Measurements from ENCODE around the gene SYT8.

SYT8 gene

GRCh38 chr11:1838426-1839144 lies 3.8 kb downstream of the SYT8 start, which contains the start of gene TNNI2:
TSS of gene TNNI2 (plus strand) at chr11:1838981. CDS start at chr11:1839697, 716 bp downstream.
- no peak for TF ChIP-seq CTCF (IDR thresholded peaks at IDR 0.05; ENCODE audit: control insufficient read depth, extremely low read depth, insufficient read depth)
- no peak within 1 kb of the TSS for H3K4me3 ChIP-seq (ENCODE audit: low read depth, low read length)

DNA sequence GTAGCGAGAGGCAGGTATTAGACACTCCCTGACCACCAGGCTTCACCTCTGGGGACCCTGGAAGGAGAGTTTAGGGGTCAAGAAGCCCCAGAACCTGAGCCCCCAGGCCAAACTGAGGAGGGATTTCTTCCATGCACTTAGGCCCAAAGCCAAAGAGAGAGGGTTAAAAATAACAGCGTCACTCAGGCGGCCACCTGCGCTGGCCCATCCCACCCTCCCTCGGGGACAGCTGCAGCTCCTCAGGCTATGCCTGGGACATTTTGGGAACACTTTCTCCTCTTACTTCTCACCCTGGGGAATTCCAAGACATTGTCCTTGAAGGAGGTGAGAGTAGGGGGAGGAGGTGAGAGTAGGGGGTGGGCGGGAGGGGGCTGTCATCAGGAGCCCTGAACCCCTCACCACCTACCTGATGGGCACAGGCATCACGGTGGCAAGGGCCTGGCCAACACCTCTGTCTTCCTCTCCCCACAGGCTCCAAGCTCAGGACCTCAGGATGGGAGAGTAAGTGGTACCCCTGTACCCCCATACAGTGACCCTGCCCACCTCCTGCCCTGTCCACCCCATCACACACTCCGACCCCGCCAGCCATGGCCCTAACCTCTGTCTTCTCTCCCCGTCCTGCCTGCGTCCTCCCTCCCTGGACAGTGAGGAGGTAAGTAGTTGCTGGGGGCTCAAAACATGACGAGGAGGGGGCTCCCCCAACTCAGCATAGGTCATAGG lies 4.6 kb downstream of the SYT8 start:
- H3K4me3 ChIP-seq (ENCODE audit: low read depth, low read length), result no peak overlapping the region
- no peak for TF ChIP-seq CTCF (IDR thresholded peaks at IDR 0.05; ENCODE audit: control insufficient read depth, extremely low read depth, insufficient read depth)
- no peak for DNase-seq (ENCODE audit: low read depth)

More at GRCh38 chr11:1838426-1839144, 3.8 kb downstream of the SYT8 start, which contains the start of gene TNNI2:
- no peak for DNase-seq (ENCODE audit: low read depth)

DNA sequence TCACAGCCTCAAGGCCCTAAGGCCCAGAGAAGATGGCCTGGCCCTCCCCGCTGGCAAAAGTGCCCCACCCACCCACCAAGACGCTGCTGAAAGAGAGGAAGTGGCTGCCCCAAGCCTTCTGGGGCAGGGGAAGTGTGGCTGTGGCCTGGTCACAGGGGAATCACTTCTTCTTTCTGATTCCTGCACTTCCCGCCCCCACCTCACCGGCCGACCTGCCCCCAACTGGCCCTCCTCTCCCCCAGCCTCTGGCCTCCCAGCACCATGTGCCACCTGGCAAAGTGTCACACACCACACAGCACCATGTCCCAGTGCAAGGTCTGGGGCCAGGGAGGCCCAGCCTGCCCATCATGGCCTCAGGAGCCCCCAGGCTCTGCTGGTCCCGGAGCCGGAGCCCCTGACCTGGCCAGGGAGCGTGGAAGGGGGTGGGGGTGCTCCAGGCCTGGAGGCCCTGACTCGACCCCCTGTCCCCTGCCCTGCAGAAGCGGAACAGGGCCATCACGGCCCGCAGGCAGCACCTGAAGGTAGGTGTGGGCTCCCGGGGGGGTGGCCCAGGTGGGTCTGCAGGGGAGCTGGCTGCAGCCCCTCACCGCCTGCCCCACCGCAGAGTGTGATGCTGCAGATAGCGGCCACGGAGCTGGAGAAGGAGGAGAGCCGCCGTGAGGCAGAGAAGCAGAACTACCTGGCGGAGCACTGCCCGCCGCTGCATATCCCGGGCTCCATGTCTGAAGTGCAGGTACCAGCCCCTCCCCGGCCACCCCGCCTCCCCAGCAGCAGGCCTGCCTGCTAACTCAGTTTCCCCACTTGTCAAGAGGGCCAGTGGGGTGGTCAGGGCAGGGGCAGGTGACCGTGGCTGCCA lies 5.4 kb downstream of the SYT8 start:
- TF ChIP-seq CTCF (IDR thresholded peaks at IDR 0.05; ENCODE audit: control insufficient read depth, extremely low read depth, insufficient read depth), result no peak
- DNase-seq (ENCODE audit: low read depth), result no peak
- no peak overlapping the region for H3K4me3 ChIP-seq (ENCODE audit: low read depth, low read length)

- no peak overlapping the region for H3K4me3 ChIP-seq (ENCODE audit: low read depth, low read length)
- no peak for DNase-seq (ENCODE audit: low read depth)
- TF ChIP-seq CTCF (IDR thresholded peaks at IDR 0.05; ENCODE audit: control insufficient read depth, extremely low read depth, insufficient read depth), result no peak
Measured at GRCh38 chr11:1840780-1841480, 6.1 kb downstream of the SYT8 start.

DNA sequence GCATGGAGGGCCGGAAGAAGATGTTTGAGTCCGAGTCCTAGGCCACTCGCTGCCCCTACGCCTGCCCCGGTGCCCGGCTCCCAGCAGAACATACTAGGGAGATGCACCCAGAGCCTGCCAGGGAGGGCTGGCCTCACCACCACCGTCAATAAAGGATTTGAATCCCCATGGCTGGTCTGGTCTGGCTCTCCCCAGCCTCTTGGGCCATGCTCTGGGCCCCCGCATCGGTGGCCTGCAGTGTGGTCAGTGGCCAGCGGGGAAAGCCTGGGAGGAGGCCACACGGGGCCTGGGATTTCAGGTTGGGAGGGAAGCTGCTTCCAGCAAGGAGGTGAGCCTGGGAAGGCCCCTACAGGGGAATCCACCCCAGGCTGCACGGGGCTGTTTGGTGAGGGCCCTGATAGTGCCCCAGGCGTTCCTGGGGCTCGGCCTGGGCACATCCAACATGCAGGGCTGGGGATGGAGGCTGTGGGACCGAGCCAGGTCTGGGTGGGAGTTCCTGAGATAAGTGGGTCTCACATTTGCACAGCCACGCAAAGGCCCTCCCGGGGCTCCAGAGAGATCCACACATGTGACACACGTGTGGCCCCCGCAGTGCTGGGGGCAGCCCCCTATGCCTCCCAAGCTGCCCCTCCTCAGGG lies 6.8 kb downstream of the SYT8 start:
- DNase-seq (ENCODE audit: low read depth), result no peak
- H3K4me3 ChIP-seq (ENCODE audit: low read depth, low read length), result no peak overlapping the region
- no peak for TF ChIP-seq CTCF (IDR thresholded peaks at IDR 0.05; ENCODE audit: control insufficient read depth, extremely low read depth, insufficient read depth)
